Subcutaneous adipose tissue (tissue), 4 donors: ENCODE measurements around the gene TP53RK. TPM values are rescaled to one million over a fixed set of nuclear protein-coding genes. Genes with fewer than 3 reads are reported as not detected.

ENCODE experiments used
- total RNA-seq, 4 donors: library from RNA; depleted of rRNA; stranded (reverse); fragments of >200 nt; gene quantifications; one replicate each; pipeline ENCODE4 v1.1.0, GENCODE V29; 2016
- TF ChIP-seq, protein P1 (sequence below): fragments of 450-650 bp; IDR thresholded peaks from one replicate; pipeline ENCODE4 v1.5.1; 2016; ENCODE audit warnings: low read depth, mild to moderate bottlenecking, control low read depth, antibody characterized with exemption, moderate library complexity

The TP53RK gene
- total RNA-seq, 4 donors from 2014 or later: 9.5 to 20.1 (median 13.2) TPM

DNA sequence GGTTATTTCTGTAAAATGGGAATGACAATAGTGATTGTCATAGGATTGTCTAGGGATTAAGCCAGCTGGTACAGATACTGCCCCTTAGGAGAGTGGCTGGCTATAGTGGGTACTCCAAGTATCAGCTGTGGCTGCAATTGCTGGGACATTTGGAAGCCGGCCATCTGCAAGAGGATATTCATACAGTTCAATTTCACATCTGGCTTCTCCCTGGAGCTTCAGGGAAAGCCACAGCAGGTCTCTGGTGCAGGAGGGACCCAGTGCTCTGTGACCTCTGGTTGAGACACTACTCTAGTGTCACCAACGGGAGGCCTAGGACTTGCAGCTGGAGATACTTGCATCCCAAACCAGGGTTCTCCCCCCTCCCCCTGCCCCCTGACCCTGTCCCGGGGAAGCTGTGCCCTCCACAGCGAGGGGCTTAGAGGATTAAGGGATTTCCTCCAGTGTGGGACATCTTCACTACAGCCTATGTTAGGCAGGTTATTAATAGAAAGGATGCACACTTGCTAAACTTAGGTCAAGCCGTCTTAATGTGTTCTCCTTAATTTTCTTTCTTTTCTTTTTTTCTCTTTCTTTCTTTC lies 22.9 kb upstream of the TP53RK start:
- TF ChIP-seq, protein P1, sequence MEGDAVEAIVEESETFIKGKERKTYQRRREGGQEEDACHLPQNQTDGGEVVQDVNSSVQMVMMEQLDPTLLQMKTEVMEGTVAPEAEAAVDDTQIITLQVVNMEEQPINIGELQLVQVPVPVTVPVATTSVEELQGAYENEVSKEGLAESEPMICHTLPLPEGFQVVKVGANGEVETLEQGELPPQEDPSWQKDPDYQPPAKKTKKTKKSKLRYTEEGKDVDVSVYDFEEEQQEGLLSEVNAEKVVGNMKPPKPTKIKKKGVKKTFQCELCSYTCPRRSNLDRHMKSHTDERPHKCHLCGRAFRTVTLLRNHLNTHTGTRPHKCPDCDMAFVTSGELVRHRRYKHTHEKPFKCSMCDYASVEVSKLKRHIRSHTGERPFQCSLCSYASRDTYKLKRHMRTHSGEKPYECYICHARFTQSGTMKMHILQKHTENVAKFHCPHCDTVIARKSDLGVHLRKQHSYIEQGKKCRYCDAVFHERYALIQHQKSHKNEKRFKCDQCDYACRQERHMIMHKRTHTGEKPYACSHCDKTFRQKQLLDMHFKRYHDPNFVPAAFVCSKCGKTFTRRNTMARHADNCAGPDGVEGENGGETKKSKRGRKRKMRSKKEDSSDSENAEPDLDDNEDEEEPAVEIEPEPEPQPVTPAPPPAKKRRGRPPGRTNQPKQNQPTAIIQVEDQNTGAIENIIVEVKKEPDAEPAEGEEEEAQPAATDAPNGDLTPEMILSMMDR: no peak

DNA sequence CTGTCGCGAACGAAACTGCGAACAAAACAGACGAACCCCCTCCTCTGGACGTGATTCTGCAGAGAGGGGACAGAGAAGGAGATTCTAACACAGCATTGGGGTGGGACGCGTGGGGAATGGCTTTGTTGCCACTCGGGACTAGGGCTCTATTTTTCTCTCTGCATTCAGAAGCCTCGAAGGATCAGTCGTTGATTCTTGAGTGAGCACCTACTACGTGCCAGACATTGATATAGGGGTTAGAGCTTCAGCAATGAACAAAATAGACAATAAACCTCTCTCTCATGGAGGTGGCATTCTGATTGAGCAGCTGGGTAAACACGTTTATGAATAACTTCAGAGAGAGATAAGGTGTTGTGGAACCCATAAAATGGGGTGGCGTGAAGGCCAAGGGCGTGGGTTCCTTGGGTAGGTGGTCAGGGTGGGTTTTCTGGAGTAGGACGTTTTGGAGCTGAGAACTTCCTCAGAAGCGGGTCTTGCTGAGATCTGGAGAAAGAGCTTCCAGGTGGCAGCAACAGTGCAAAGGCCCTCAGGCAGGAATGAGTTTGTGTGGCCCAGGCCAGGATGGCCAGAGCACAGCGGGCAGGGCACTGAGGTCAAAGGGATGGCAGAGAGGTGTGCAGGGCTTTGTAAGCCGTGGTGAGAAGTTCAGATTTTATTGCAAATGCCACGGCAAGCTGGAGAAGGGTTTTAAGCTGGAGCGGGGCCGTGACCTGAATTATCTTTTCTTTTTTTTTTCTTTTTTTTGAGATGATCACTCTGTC lies 21.1 kb upstream of the TP53RK start:
- TF ChIP-seq, protein P1: no peak

DNA sequence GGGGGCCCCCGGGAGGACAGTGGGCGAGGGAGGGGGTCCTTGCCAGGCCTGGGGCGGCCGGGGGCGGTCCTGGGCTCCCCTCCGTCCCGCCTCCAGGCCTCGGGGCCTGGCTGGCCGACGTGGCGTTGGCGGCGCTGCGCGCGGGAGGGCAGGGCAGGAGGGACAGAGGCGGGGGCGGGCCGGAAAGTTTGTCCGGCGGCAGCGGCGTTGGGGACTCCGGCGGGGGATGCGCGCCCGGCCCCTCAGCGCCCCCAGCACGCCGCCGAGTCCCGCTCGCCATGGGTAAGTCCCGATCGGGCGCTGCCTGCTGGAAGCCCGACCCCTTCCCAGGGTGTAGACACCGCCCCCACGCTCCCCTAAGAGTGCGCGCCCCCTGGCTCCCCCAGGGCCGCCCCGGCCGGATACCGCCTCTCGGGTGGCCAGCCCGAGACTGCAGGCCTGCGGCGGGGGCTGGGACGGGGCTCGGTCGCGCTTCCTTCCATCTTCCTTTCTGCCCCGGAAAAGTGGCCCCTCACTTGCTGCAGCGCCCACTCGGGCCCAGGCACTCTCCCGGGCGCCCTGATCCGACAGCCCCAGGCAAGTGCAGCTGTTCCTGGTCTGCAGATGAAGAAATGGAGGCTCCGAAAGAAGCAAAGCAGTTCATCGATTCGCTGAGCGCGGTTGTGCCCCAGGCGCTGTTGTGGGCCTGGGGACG lies 20.4 kb upstream of the TP53RK start, which contains the start of gene SLC2A10:
SLC2A10 (plus strand) TSS at position 191 of the 694 bp plus-strand sequence; CDS start at position 279, 88 bp downstream.
- TF ChIP-seq, protein P1: no peak

DNA sequence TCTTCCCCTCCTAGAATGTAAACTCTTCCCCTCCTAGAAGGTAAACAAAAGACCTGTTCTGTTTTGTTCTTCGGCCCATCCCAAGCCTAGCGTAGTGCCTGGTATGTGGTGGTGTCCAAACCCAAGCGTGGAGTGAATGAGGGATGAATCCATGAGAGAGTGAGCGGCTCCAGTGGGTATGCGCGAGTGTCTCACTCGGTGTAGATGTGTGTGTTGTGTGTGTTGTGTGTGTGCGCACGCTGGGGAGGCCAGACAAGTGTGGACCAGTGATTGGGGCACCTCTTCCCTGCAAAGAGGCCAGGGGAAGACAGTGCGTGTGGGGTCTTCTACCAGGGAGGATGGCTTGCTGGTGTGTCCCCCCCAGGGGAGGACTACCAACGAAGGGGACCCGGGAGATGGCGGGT lies 19.8 kb upstream of the TP53RK start:
- TF ChIP-seq, protein P1: no peak

DNA sequence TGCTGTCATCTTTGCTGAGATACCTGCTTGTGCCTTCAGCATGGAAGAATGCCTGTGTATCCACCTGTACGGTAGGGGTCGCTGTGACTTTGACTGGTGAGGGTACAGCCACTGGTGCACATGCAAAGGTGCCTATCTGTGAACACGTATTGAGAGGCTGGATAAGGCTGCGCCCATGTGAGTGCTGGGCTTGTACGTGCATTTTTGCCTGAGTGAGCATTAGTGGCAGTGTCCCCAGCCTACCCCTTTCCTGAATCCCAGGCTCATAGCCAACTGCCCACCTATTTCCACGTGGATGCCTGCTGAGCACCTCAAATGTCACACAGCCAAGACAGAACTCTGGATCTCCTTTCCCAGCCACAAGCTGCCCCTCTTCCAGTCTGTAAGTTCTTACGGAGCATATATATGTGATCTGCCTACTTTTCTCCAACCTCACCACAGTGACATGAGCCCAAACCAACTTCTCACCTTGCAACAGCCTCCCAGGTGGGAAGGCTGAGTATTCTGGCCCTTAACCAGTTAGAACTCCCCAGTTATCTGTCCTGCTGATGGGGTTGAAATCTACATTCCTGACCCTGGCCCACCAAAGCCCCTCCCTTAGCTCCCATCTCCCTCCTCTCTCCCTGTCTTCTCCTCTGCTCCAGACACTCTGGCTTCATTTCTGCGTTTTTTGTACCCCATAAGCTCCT lies 19.1 kb upstream of the TP53RK start:
- TF ChIP-seq, protein P1: no peak

DNA sequence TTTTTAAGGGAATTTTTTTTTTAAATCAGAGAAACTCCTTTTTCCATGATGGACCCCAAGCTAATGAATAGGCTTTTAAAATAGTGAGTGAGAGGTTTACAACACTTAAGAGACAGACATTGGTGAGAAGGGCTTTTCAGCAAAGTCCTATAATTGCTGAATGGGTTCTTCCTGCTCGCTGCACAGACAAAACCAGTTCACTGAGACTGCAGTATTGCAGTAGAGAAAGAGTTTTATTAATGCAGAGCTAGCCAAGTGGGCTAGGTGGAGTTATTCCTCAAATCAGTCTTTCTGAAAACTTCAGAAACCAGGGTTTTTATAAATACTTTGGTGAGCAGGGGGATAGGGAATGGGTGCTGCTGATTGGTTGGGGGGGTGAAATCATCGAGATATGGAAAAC lies 17.0 kb upstream of the TP53RK start:
- TF ChIP-seq, protein P1: no peak

DNA sequence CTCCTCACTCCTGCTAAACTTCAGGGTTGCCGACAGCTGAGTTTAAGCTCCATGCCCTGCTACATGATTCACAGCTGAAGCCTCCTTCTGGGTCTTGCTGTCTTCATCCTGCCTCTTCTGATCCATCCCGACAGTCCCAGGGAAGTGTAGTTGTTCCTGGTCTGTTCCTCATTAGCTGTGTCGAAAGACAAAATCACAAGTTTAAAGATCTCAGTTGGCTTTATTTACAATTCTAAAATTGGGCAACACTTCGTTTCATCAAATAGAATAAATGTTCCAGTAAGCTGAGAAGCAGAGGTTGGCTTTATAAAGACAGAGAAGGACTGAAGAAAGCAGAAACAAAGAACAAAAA lies 16.1 kb upstream of the TP53RK start:
- TF ChIP-seq, protein P1: no peak
